Measurements from ENCODE around the gene TRIM52.

The TRIM52 gene

DNA sequence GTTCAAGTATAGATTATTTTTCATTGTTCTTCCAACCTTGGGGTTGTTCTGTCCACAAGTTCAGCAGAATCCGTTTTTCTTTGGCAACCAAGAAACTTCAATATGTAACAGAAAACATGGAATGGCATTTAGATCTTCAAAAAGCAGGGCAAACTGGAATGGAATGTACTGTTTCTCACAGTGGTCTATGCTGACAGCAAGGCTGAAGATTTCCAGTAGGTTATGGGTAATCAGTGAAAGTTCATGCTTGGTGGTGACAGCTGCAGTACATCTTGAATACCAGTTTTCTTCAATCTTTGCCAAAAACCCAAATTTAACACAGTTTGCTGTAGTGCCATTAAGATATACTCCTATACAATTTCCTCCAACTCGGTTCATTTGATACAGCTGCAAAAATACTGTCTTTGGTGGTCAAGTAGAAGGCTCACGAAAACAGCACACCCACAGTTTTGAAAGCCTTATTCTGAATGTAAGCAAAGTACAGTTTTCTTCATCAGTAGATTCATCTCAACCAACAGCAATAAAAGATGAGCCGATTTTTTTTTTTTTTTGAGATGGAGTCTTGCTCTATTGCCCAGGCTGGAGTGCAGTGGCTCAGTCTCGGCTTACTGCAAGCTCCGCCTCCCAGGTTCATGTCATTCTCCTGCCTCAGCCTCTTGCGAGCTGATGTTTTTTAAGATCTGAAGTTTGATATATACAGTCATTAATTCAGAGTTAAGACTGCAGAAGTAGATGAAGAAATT lies 4.9 kb downstream of the TRIM52 start:
- no peak for DNase-seq

- no peak for DNase-seq
Measured at GRCh38 chr5:181255276-181255675, 5.7 kb downstream of the TRIM52 start.

DNA sequence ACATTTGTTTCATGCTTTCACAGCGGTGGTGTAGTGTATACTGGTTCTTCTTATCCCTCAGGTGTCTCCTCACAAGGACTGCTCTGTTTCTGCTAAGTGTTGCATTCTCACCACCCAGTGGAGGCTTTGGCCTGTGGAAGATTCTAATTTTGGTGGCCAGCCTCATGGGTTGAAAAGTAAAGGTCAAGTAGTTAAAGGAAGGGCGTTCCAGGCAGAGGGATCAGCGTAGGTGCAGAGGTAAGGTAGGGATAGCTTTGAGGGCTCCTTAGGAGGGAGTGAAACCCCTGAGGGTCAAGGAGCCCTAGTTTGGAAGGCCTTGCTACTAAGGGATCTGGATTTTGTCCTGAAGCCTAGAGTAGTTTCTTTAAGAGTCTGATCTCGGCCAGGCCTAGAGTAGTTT lies 12.7 kb downstream of the TRIM52 start:
- no peak for DNase-seq

- DNase-seq, result no peak
Measured at GRCh38 chr5:181246276-181247049, 14.5 kb downstream of the TRIM52 start.

DNA sequence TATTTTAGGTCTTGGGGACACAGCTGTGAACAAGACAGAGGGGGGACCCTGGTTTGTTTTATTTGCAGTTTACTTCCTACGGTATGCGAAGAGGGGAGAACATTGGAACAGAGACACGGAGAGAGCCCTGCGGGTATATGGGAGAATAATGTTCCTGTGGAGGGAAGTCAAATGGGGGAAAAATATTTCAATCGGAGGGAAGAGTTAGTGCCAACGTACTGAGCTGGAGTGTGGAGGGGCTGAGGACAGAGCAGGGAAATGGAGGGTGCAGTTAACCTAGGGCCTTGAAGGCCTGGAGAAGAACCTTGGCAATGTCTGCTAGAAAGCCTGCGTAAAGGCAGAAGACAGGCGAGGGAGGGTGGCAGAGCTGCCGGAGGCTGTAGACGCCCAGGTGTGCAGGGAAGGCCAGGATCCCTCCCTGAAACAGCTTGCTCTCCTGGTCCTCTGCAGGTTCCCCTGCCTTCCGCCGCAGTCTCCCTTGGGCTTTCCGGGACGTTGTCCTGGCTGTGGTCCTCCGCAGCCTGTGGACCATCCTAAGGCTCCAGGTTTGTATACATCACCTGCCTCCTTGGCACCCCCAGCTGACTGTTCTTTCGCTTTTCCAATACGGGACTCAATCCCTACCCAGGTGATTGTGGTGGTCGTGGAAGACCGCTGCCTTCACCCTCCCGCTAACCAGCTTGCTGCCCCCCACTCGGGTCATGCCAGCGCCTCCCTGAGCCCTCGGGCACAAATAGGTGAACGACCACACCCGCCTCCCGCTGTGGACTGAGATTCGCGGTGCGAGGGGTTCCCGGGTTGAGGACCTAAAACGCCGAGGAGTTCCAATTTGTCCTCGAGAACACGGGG lies 15.3 kb downstream of the TRIM52 start:
- no peak for DNase-seq

DNA sequence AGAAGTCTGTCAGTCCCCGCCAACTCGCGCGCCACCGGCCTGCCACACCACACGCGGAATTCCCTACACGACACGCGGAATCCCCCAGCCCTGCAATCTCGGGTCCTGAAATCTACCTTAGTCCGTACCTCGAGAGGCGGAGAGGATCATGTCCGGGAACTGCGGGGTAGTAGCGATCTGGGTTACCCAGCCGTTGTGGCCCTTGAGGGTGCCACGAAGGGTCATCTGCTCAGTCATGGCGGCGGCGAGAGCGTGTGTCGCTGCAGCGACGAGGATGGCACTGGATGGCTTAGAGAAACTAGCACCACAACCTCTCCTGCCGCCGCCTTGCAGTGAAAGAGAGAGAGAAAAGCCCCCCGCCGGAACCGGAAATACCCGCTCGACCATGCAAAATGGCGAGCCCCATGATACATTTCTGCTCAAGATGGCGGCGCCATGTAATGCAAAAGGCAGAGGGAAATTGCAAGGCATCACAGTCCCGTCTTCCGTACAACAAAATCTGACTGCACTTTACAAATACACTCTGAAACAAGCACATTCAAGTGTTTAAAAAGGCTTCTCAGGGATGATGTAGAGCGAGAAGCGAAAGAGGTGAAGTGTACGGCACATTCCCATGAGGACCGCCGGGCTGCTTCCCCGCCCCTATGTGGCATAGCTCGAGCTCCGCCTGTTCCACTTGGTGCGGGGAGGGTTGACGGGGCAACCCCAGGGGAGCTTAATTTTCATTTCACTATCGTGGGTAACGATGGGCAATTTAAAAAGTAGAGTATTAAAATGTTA lies 17.2 kb downstream of the TRIM52 start, which contains the start of gene RACK1:
RACK1 (minus strand) TSS at position 343 of the 780 bp plus-strand sequence; CDS start at position 237, 106 bp downstream.
- DNase-seq, result no peak

- DNase-seq, result no peak
Measured at GRCh38 chr5:181243018-181243563, 17.9 kb downstream of the TRIM52 start.

DNA sequence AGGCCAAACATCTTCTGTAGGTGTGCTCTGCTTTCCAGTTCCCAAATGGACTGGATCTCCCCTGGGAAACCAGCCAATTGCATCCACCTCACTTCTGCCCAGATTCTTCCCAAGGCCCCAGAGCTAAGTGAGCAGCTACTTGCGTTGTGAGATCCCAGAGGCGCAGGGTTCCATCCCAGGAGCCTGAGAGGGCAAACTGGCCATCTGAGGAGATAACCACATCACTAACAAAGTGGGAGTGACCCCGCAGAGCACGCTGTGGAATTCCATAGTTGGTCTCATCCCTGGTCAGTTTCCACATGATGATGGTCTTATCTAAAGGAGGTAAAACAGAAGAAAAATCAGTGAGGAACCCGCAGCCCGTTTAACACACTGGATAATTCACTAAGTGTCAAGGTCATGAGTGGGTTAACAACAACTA lies 18.9 kb downstream of the TRIM52 start:
- no peak for DNase-seq

DNA sequence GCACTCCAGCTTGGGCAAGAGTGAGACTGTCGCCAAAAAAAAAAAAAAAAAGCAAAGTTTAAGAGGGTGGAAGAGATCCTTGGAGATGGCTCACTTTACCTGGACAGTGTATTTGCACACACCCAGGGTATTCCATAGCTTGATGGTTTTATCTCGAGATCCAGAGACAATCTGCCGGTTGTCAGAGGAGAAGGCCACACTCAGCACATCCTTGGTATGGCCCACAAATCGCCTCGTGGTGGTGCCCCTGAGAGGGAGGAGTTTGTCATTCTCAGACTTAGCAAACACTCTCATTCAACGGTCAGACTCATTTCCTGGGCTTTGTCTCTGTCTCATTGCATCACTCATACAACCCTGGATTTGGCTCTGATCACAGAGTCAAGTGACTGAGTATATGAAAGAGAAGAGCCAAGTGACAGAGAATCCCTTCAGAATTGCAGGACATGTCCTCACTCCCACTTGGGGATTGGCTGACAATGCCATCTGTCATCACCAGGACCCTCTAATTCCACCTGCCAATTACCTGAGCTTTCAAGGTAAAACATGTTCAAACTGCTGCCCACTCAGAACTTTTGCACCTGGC lies 19.5 kb downstream of the TRIM52 start:
- no peak for DNase-seq

DNA sequence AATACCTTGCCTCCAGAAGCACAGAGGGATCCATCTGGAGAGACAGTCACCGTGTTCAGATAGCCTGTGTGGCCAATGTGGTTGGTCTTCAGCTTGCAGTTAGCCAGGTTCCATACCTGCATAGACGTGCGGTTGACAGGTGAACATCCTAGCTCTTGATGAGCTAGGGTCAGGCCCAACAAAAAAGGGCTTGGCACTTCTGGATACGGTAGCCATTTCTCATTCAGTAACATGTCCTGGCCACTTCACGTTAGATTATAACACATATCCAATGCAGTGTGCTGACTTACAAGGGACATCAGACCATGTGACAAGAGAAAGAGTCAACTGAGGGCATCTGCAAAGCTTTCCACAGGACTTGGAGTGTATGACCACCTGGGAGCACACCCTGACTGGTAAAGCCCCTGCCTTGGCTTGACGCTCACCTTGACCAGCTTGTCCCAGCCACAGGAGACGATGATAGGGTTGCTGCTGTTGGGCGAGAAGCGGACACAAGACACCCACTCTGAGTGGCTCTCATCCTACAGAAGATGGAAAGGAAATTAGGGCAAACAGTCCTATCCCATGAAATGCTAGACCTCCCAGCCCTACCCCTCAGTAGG lies 21.8 kb downstream of the TRIM52 start:
- DNase-seq, result no peak

- no peak for DNase-seq
Measured at GRCh38 chr5:181237729-181238385, 23.1 kb downstream of the TRIM52 start.

DNA sequence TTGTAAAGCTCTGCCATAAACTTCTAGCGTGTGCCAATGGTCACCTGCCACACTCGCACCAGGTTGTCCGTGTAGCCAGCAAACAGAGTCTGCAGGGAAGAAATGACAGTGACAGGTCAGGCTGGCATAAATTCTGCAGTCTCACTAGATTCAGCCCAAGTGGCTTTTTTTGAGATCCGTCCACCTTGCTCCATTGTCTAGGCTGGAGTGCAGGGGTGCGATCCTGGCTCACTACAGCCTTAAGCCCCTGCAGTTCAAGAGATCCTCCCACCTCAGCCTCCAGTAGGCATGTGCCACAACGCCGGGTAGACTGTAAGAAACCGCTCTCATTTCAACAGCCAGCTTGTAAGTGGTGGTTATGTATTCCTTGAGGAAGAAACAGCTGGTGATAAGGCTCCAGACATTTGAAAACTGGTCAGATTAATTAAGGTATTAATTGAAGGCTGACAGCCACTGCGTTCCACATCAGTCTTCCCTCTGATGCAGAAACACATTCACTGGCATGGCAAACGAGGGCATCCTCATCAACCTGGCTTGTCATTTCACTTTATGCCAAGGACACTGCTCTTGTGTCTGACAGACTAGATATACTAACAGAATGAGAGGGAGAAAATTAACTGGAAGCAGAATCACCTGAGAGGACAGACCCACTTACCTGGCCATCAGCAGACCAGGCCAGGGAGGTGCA lies 23.8 kb downstream of the TRIM52 start:
- DNase-seq, result no peak

DNA sequence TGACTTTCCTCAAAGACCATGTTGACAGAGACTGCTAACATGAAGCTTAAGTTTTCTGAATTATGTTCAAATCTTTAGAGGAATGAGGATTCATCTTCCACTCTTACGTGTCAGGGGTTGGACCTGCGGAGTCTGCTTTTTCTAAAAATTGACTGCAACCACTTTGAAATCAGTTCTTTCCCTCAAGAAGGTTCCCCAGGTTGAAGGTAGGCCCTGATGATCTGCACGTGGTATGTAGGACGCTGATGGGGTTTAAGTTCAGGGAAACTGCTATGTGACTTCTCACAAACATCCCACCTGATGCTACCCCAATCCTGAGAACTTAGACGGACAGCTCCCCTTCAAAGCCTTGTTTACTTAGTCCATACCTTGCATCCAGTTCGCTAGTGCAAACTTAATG lies 24.5 kb downstream of the TRIM52 start:
- DNase-seq, result no peak

GRCh38 chr5:181235689-181236366 lies 25.1 kb downstream of the TRIM52 start:
- DNase-seq, result no peak

- no peak for DNase-seq
Measured at GRCh38 chr5:181235323-181235688, 25.6 kb downstream of the TRIM52 start.

DNA sequence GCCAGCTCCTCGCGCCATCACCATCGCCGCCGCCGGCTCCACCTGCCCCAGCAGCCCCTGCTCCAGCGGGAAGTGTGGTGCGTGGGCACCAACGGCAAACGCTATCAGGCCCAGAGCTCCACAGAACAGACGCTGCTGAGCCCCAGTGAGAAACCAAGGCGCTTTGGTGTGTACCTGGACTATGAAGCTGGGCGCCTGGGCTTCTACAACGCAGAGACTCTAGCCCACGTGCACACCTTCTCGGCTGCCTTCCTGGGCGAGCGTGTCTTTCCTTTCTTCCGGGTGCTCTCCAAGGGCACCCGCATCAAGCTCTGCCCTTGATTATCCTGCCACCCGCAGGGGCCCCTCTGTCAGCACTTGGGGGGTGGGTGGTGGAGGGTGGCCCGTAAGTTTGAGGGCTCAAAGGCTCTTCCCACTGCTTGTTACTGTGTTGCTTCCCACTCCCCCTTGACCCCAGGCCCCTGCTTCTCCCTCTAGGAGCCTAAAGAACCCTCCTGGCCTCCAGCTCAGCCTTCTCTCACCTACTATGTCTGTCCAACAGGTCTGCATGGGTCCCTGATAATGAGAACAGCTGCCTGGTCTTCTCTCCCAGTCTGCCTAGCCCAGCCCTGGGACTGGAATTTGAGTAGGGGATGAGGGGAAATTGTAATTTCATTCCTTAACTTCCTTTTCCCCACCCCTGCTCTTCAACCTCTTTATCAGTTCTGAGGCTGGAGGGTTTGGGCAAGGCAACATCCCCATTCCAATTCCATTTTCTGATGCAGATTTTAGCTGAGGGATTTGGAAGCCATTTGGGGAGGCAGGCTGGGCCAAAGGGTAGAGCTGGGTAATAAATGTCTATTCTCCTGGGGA lies 26.3 kb downstream of the TRIM52 start:
- DNase-seq, result no peak

DNA sequence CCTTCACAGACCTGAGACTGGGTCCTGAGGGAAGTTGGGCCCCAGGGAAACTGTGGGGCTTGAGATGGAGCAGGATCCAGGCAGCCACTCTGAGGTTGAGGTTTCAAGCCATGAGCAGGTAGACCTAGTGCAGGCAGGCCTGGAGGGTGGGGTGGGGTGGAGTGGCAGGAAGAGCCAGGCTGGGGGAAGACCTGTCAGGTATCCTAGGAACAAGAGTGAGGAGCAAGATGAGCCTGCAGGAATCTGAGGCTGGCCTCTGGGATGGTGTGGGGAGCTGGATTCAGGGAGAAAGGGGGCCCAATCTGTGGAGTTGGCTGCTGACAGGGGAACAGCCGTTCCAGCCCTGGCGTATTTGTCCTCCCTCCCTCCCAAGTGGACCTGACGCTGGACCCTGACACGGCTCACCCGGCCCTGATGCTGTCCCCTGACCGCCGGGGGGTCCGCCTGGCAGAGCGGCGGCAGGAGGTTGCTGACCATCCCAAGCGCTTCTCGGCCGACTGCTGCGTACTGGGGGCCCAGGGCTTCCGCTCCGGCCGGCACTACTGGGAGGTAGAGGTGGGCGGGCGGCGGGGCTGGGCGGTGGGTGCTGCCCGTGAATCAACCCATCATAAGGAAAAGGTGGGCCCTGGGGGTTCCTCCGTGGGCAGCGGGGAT lies 27.0 kb downstream of the TRIM52 start:
- DNase-seq, result no peak
